H1 (cell line): ENCODE data around the gene TRIM61. TPM values are rescaled to one million over a fixed set of nuclear protein-coding genes. Genes with fewer than 3 reads are reported as not detected.

Source experiments
- ASH2L ChIP-seq: fragments of 200-600, 300-600 bp; sonication (generic); IDR thresholded peaks from one replicate; pipeline ENCODE4 v1.7.1; 2017; ENCODE audit warnings: low read length
- RNF2 ChIP-seq: fragments of 200-900, 300-1000 bp; sonication (generic); IDR thresholded peaks from 2 replicates; pipeline ENCODE4 v1.7.1; 2016; ENCODE audit warnings: borderline replicate concordance, low read depth, mild to moderate bottlenecking, antibody characterized with exemption, low read length; ENCODE audit not compliant: poor library complexity, severe bottlenecking; ENCODE audit errors: missing control alignments
- SP4 ChIP-seq: IDR thresholded peaks from 2 replicates; pipeline ENCODE4 v1.6.1; 2012; ENCODE audit warnings: low read length, inconsistent platforms
- TAF7 ChIP-seq: optimal IDR thresholded peaks from 2 replicates; pipeline ENCODE3; 2011; ENCODE audit warnings: low read depth, mild to moderate bottlenecking, inconsistent platforms, low read length, moderate library complexity, borderline replicate concordance
- YY1 ChIP-seq: IDR thresholded peaks from 2 replicates; pipeline ENCODE4 v1.6.1; 2011; ENCODE audit warnings: low read depth, mild to moderate bottlenecking, low read length
- polyA plus RNA-seq, 7 experiments: library from polyadenylated mRNA; depleted of rRNA in 3 of 7; stranded (reverse) in 5 of 7; unstranded in 2 of 7; fragments of >200 nt in 5 of 7; fragments of 200-250 nt in 2 of 7; gene quantifications; 1 replicate in 5 of 7; 2 replicates in 1 of 7; 4 replicates in 1 of 7; pipeline versions ENCODE4 v1.2.1 to v1.2.3, GENCODE V29; 2011 to 2013; ENCODE audit warnings: missing spikeins in 2 of 7, mixed read lengths in 2 of 7
- total RNA-seq: library from RNA; stranded (reverse); fragmentation: NEBNext Ultra II Directional; extraction: Animal tissue kit (Norgen Biotek cat#: 25700); gene quantifications from 2 replicates; pipeline ENCODE4 v1.2.1, GENCODE V29; 2021
- TF ChIP-seq, protein P1 (sequence below): fragments of 300-600 bp; sonication (generic); IDR thresholded peaks from 2 replicates; pipeline ENCODE4 v1.7.1; 2012; ENCODE audit warnings: low read length, moderate library complexity, mild to moderate bottlenecking, inconsistent platforms; ENCODE audit not compliant: insufficient replicate concordance

TRIM61 gene
- total and polyA plus RNA-seq, 2 of the 8 experiments (the other 6 are each of a cell fraction or from before 2014, with no cell fraction given), result 0.18 to 5.0 TPM

DNA sequence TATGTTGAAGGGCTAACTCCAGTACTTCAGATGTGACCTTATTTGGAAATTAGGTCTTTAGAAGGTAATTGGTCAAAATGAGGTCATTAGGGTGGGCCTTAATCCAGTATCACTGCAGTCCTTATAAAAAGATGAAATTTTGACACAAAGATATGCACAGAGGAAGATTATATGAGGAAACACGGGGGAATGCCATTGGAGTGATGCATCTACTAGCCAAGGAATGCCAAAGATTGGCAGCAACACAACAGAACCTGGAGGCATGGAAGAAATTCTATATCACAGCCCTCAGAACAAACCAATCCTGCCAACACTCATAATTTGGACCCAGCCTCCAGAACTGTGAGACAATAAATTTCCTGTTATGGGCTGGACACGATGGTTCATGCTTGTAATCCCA is 17.6 kb downstream of the TRIM61 start (continued):
- TF ChIP-seq, protein P1, sequence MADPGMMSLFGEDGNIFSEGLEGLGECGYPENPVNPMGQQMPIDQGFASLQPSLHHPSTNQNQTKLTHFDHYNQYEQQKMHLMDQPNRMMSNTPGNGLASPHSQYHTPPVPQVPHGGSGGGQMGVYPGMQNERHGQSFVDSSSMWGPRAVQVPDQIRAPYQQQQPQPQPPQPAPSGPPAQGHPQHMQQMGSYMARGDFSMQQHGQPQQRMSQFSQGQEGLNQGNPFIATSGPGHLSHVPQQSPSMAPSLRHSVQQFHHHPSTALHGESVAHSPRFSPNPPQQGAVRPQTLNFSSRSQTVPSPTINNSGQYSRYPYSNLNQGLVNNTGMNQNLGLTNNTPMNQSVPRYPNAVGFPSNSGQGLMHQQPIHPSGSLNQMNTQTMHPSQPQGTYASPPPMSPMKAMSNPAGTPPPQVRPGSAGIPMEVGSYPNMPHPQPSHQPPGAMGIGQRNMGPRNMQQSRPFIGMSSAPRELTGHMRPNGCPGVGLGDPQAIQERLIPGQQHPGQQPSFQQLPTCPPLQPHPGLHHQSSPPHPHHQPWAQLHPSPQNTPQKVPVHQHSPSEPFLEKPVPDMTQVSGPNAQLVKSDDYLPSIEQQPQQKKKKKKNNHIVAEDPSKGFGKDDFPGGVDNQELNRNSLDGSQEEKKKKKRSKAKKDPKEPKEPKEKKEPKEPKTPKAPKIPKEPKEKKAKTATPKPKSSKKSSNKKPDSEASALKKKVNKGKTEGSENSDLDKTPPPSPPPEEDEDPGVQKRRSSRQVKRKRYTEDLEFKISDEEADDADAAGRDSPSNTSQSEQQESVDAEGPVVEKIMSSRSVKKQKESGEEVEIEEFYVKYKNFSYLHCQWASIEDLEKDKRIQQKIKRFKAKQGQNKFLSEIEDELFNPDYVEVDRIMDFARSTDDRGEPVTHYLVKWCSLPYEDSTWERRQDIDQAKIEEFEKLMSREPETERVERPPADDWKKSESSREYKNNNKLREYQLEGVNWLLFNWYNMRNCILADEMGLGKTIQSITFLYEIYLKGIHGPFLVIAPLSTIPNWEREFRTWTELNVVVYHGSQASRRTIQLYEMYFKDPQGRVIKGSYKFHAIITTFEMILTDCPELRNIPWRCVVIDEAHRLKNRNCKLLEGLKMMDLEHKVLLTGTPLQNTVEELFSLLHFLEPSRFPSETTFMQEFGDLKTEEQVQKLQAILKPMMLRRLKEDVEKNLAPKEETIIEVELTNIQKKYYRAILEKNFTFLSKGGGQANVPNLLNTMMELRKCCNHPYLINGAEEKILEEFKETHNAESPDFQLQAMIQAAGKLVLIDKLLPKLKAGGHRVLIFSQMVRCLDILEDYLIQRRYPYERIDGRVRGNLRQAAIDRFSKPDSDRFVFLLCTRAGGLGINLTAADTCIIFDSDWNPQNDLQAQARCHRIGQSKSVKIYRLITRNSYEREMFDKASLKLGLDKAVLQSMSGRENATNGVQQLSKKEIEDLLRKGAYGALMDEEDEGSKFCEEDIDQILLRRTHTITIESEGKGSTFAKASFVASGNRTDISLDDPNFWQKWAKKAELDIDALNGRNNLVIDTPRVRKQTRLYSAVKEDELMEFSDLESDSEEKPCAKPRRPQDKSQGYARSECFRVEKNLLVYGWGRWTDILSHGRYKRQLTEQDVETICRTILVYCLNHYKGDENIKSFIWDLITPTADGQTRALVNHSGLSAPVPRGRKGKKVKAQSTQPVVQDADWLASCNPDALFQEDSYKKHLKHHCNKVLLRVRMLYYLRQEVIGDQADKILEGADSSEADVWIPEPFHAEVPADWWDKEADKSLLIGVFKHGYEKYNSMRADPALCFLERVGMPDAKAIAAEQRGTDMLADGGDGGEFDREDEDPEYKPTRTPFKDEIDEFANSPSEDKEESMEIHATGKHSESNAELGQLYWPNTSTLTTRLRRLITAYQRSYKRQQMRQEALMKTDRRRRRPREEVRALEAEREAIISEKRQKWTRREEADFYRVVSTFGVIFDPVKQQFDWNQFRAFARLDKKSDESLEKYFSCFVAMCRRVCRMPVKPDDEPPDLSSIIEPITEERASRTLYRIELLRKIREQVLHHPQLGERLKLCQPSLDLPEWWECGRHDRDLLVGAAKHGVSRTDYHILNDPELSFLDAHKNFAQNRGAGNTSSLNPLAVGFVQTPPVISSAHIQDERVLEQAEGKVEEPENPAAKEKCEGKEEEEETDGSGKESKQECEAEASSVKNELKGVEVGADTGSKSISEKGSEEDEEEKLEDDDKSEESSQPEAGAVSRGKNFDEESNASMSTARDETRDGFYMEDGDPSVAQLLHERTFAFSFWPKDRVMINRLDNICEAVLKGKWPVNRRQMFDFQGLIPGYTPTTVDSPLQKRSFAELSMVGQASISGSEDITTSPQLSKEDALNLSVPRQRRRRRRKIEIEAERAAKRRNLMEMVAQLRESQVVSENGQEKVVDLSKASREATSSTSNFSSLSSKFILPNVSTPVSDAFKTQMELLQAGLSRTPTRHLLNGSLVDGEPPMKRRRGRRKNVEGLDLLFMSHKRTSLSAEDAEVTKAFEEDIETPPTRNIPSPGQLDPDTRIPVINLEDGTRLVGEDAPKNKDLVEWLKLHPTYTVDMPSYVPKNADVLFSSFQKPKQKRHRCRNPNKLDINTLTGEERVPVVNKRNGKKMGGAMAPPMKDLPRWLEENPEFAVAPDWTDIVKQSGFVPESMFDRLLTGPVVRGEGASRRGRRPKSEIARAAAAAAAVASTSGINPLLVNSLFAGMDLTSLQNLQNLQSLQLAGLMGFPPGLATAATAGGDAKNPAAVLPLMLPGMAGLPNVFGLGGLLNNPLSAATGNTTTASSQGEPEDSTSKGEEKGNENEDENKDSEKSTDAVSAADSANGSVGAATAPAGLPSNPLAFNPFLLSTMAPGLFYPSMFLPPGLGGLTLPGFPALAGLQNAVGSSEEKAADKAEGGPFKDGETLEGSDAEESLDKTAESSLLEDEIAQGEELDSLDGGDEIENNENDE, result no peak
- TF ChIP-seq RNF2, result no peak
- no peak for TF ChIP-seq SP4
- no peak for TF ChIP-seq ASH2L
- TF ChIP-seq YY1, result no peak
- no peak for TF ChIP-seq TAF7
